Measurements from ENCODE around the gene CAND2. TPM values are rescaled to one million over a fixed set of nuclear protein-coding genes. Genes with fewer than 3 reads are reported as not detected.
A peak's percentile ranks its signal among the peaks of the same experiment; 100 is the strongest.

CAND2 gene
- total RNA-seq, 1 experiment from 2014 or later, result 0.19 TPM

- DNase-seq (ENCODE audit: low read depth), result no peak
Measured at GRCh38 chr3:12803371-12803770, 6.9 kb downstream of the CAND2 start.

GRCh38 chr3:12807066-12807465 lies 10.6 kb downstream of the CAND2 start:
- DNase-seq (ENCODE audit: low read depth), result no peak

- DNase-seq (ENCODE audit: low read depth), result no peak
Measured at GRCh38 chr3:12807601-12808359, 11.3 kb downstream of the CAND2 start.

- DNase-seq (ENCODE audit: low read depth), result no peak
Measured at GRCh38 chr3:12808587-12808986, 12.1 kb downstream of the CAND2 start.

DNA sequence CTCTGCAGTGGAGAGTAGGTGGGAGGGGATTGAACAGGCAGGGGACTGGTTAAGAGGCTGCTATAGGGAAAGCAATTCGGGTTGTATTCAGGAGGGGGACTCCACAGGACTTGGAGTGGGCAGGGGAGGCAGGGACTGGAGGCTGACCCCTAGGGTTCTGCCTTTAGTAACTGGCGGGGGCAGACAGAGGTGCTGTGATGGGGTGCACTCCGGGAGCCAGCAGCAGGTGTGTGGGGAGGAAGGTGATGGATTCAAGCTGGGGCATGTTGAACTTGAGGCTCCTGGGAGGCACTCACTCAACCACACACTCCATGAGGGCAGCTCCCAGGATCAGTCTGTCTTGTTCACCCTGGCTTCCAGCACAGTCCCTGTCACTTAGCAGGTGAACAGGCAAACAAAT lies 12.5 kb downstream of the CAND2 start:
- no peak for DNase-seq (ENCODE audit: low read depth)

GRCh38 chr3:12809435-12809834 lies 13.0 kb downstream of the CAND2 start:
- DNase-seq (ENCODE audit: low read depth), result no peak

- DNase-seq (ENCODE audit: low read depth), result peak; percentile 78
Measured at GRCh38 chr3:12810013-12810780, 13.7 kb downstream of the CAND2 start.

DNA sequence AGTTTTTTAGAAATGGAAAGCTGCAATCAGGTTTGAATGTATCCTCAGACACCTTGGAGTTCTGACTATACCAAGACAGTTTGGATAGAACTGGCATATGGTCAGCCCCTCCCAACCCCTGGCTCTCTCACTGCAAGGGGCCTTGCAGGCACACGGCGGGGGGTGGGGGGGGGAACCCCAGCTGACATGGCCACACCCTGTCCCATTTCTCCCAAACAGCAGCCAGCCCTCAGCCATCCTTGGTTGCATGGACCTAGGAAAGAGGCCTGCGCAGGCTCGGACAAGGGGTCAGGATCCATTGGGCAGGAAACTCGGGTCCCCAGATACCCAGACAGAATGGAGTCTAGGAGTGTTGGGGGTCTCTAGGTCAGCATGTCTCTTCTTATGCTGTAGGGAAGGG lies 14.5 kb downstream of the CAND2 start:
- no peak for DNase-seq (ENCODE audit: low read depth)

DNA sequence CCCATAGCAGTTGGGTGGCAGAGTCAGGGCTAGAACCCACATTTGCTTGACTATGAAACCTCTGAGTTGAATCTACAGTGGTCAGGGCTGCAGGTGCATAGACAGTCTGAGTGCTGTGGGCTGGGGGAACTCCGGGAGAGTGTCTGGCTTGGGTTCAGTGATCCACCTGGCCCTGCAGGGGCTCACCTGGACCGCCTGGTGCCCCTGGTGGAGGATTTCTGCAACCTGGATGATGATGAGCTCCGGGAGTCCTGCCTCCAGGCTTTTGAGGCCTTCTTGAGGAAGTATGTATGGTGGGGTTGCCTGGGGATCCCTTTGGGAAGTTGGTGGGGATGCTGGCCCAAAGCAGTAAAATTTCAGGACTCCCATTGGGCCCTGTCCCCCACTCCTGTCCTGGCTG lies 16.3 kb downstream of the CAND2 start:
- no peak for DNase-seq (ENCODE audit: low read depth)

GRCh38 chr3:12813967-12814366 lies 17.5 kb downstream of the CAND2 start:
- DNase-seq (ENCODE audit: low read depth), result no peak

GRCh38 chr3:12815078-12815477 lies 18.6 kb downstream of the CAND2 start:
- DNase-seq (ENCODE audit: low read depth), result no peak

GRCh38 chr3:12815719-12816118 lies 19.2 kb downstream of the CAND2 start:
- no peak for DNase-seq (ENCODE audit: low read depth)

DNA sequence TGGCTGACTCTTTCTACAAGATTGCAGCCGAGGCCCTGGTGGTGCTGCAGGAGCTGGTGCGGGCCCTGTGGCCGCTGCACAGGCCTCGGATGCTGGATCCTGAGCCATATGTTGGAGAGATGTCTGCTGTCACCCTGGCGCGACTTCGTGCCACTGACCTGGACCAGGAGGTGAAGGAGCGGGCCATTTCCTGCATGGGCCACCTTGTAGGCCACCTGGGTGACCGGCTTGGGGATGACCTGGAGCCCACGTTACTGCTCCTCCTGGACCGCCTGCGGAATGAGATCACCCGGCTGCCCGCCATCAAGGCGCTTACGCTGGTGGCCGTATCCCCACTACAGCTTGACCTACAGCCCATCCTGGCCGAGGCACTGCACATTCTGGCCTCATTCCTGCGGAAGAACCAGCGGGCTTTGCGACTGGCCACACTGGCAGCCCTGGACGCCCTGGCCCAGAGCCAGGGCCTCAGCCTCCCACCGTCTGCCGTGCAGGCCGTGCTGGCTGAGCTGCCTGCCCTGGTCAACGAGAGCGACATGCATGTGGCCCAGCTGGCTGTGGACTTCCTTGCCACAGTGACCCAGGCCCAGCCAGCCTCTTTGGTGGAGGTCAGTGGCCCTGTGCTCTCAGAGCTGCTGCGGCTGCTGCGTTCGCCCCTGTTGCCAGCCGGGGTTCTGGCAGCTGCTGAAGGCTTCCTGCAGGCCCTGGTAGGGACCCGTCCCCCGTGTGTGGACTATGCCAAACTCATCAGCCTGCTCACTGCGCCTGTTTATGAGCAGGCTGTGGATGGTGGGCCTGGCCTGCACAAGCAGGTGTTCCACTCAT lies 20.3 kb downstream of the CAND2 start:
- no peak for DNase-seq (ENCODE audit: low read depth)

DNA sequence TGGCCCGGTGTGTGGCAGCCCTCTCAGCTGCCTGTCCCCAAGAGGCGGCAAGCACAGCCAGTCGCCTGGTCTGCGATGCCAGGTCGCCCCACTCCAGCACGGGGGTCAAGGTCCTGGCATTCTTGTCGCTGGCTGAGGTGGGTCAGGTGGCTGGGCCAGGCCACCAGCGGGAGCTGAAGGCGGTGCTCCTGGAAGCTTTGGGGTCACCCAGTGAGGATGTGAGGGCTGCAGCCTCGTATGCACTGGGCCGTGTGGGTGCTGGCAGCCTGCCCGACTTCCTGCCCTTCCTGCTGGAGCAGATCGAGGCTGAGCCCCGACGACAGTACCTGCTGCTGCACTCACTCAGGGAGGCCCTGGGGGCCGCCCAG lies 20.8 kb downstream of the CAND2 start:
- DNase-seq (ENCODE audit: low read depth), result no peak

DNA sequence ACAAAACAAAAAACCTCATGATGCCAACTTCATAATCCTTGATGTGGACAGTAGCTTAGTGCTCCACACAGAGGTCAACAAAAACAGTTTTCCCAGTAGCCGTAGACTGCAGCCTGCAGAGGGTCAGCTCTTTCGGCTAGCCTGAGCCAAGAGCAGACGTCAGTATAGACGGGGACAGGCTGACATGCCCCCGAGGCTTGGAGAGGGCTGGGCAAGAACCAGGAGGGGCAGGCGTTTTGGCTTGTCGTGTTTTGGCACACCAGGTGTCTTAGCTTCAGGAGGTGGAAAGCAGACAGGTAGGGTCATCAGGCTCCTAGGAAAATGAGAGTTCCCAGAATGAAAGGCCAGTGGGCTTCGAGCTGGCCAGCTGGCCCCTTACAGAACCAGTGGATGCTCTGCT lies 21.8 kb downstream of the CAND2 start:
- no peak for DNase-seq (ENCODE audit: low read depth)

- no peak for DNase-seq (ENCODE audit: low read depth)
Measured at GRCh38 chr3:12818773-12819172, 22.3 kb downstream of the CAND2 start.

DNA sequence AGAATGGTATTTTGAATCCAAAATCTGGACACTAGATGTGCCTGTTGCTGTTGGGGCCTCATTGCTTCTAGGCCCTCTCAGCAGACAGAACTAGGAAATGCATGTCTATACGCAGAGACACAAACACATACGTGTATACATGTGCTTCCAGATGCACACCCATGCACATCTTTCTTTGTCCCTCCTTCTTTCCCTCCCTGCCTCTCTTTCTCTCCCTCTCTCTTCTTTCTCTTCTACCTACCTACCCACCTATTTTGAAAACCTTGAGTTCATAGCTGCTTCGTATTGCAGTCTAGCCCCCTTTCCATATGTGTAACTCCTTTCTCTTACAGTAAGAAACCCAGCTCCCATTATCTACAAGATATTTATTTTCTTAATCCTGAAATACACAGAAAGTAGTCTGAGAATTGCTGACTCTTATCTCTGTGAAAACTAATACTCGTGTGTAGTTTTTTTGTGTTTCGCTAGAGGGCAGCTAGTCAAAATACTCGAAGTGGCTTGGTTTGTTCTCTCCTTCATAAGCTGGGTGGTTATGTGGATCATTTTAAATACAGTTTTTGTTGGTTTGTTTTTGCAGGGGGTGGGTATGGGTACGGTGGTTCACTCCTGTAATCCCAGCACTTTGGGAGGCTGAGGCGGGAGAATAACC lies 26.4 kb downstream of the CAND2 start:
- DNase-seq (ENCODE audit: low read depth), result no peak

DNA sequence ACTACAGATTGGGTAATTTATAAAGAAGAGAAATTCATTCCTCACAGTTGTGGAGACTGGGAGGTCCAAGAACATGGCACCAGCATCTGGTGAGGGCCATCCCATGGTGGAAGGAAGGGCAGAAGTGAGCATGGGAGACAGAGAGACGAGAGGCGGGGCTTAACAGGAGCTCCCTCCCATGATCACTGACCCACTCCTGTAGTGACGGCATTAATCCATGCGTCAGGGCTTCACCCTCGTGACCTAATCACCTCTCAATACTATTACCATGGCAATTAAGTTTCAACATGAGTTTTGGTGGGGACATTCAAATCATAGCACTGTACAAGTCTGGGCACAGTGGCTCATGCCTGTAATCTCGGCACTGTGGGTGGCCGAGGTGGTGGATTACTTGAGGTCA lies 27.8 kb downstream of the CAND2 start:
- no peak for DNase-seq (ENCODE audit: low read depth)

GRCh38 chr3:12825156-12825555 lies 28.7 kb downstream of the CAND2 start:
- DNase-seq (ENCODE audit: low read depth), result no peak

DNA sequence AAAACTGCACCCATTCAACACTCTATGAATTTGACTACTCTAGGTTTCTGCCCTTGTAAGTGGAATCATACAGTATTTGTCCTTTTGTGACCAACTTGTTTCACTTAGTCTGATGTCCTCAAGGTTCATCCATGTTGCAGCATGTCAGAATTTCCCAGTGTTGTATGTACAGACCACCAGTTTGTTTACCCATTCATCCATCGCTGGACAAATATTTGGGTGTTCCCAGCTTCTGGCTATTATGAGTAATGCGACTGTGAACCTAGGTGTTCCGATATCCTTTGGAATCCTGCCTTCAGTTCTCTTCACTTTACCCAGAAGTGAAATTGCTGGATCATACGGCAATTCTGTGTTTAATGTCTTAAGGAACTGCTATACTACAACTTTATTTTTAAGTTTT lies 32.3 kb downstream of the CAND2 start:
- DNase-seq (ENCODE audit: low read depth), result no peak

DNA sequence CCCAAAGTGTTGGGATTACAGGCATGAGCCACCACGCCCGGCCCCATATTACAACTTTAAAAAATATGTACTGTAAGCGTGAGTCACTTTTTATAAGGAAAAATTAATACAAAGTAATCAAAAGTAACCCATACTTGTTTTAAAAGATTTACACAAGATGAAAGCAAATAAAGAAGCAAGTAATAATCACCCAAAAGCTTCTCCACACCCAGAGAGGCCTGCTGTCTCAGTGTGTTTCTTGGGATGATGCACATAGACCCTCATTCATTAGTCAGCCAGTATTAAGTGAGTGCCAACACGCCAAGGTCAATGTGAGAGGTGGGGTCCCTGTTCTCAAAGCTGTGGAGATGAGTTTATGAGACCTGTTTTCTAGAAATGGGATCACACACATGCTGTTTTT lies 32.9 kb downstream of the CAND2 start:
- DNase-seq (ENCODE audit: low read depth), result no peak

Measured in HT1080 (cell line).